Activated CD4-positive, alpha-beta memory T cell treated with anti-CD3 and anti-CD28 coated beads, Interleukin-2, amount 10 ng/mL, durations not matched to agents 7 days and 5 days (primary cell): ENCODE data around the gene KCNN3. TPM values are rescaled to one million over a fixed set of nuclear protein-coding genes. Genes with fewer than 3 reads are reported as not detected.

Experiments used
- CTCF ChIA-PET: fragments of 350-600 bp; sonication (Branson Sonifier 250); formaldehyde crosslinking; loops from one replicate; lab custom pipeline; 2021; ENCODE audit warnings: antibody characterized with exemption, inconsistent platforms; lab: Charles Lee
- POLR2A ChIA-PET: fragments of 350-600 bp; sonication (Branson Sonifier 250); formaldehyde crosslinking; loops from one replicate; lab custom pipeline; 2021; ENCODE audit warnings: antibody characterized with exemption; lab: Charles Lee
- DNase-seq: peaks from one replicate; pipeline ENCODE4 v3.0.0-alpha.2; 2020
- H3K27ac Mint-ChIP-seq: one replicate; pipeline ENCODE4 v1.8.0; 2021; ENCODE audit warnings: mild to moderate bottlenecking, mixed read lengths
- H3K27me3 Mint-ChIP-seq: one replicate; pipeline ENCODE4 v1.8.0; 2021; ENCODE audit warnings: mixed read lengths
- H3K36me3 Mint-ChIP-seq: one replicate; pipeline ENCODE4 v1.8.0; 2021; ENCODE audit warnings: low read depth, mixed read lengths
- H3K4me1 Mint-ChIP-seq: one replicate; pipeline ENCODE4 v1.8.0; 2021; ENCODE audit warnings: mixed read lengths
- H3K4me3 Mint-ChIP-seq: one replicate; pipeline ENCODE4 v1.8.0; 2021; ENCODE audit warnings: mild to moderate bottlenecking, mixed read lengths
- H3K9me3 Mint-ChIP-seq: one replicate; pipeline ENCODE4 v1.8.0; 2021; ENCODE audit warnings: mixed read lengths
- total RNA-seq, 2 experiments: library from RNA; stranded (reverse); gene quantifications; one replicate each; pipeline ENCODE4 v1.2.3, GENCODE V29; 2021

The KCNN3 gene
- total RNA-seq, 2 experiments from 2014 or later, result 0.10 TPM; not detected in 1

- CTCF ChIA-PET, result interaction anchor here (1.1 kb wide), 1 partner anchor 64 kb away, joined by 5 read pairs; no protein-coding TSS in a partner anchor
- Mint-ChIP-seq H3K27me3 (peaks cover 2% of the 10 kb centered on the region), H3K4me3 (no peak overlapping the region), H3K36me3 (no peaks in the 10 kb centered on the region), H3K27ac (no peak overlapping the region), H3K4me1 (no peaks in the 10 kb centered on the region), H3K9me3 (no peaks in the 10 kb centered on the region)
- POLR2A ChIA-PET, result interaction anchor here (0.6 kb wide), 1 partner anchor 33 kb away, joined by 3 read pairs; no protein-coding TSS in a partner anchor
- DNase-seq, result no peak
These were observed 45.7 kb downstream of the KCNN3 start for GRCh38 chr1:154824179-154825000.

GRCh38 chr1:154822717-154823116 is 47.4 kb downstream of the KCNN3 start:
- Mint-ChIP-seq H3K4me1 (no peaks in the 10 kb centered on the region), H3K27ac (no peak overlapping the region), H3K9me3 (no peaks in the 10 kb centered on the region), H3K36me3 (no peaks in the 10 kb centered on the region), H3K4me3 (no peak overlapping the region), H3K27me3 (peaks cover 3% of the 10 kb centered on the region)
- CTCF ChIA-PET, result no interaction called here
- POLR2A ChIA-PET, result no interaction called here
- no peak for DNase-seq

GRCh38 chr1:154822233-154822632 is 47.8 kb downstream of the KCNN3 start:
- H3K4me3 Mint-ChIP-seq, result no peak overlapping the region
- ChIA-PET POLR2A (no interaction called here), CTCF (no interaction called here)
- H3K36me3 Mint-ChIP-seq, result no peaks in the 10 kb centered on the region
- no peak overlapping the region for H3K27ac Mint-ChIP-seq
- DNase-seq, result no peak
- H3K4me1 Mint-ChIP-seq, result no peaks in the 10 kb centered on the region
- H3K27me3 Mint-ChIP-seq, result peaks cover 4% of the 10 kb centered on the region
- no peaks in the 10 kb centered on the region for H3K9me3 Mint-ChIP-seq

DNA sequence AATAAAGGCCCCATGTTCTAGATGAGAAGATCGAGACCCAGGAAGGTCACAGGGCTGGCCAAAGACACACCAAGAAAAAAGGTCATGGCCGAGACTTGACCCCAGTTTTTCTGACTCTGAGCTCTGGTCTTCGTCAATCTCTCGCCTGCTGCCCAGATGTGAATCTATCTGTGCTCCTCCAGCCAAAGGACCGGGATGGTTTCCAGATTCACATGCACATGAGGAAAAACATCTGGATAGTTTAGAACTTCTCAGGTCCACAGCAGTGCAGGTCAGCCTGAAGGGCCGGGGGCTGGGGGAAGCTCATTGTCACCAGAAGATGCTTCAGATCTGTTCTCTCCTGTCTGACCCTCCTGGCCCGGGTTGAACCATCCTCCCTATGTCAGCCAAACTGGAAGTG is 49.0 kb downstream of the KCNN3 start:
- ChIA-PET POLR2A (no interaction called here), CTCF (no interaction called here)
- Mint-ChIP-seq H3K4me1 (no peaks in the 10 kb centered on the region), H3K27me3 (peaks cover 3% of the 10 kb centered on the region), H3K9me3 (no peaks in the 10 kb centered on the region), H3K27ac (no peak overlapping the region), H3K36me3 (no peaks in the 10 kb centered on the region), H3K4me3 (no peak overlapping the region)
- DNase-seq, result no peak

DNA sequence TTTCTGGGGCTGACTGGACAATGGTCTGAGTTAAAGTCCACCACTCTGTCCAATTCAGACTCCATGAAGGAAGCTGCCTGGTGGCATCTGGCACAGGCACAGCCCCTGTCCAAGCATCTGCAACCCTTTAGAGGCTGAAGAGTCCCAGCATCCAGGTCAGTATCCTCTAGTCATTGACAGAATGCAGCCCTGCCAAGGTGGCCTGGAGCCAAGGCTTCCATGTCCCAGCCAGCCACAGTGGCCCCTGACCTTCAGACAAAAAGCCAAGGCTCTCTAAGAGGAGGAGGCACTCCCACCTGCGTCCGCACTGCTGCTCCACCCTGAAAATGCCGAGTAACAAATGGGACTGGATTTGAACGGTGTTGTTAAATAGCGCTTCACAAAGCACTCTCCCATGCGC is 49.4 kb downstream of the KCNN3 start:
- ChIA-PET CTCF (interaction anchor here (1.2 kb wide), 1 partner anchor 8 kb away, joined by 3 read pairs; no protein-coding TSS in a partner anchor), POLR2A (no interaction called here)
- no peak for DNase-seq
- Mint-ChIP-seq H3K27ac (no peak overlapping the region), H3K9me3 (no peaks in the 10 kb centered on the region), H3K4me1 (no peaks in the 10 kb centered on the region), H3K27me3 (peaks cover 3% of the 10 kb centered on the region), H3K36me3 (no peaks in the 10 kb centered on the region), H3K4me3 (no peak overlapping the region)

GRCh38 chr1:154819628-154820590 is 50.2 kb downstream of the KCNN3 start:
- CTCF ChIA-PET, result interaction anchor here (0.8 to 1.3 kb wide), 4 partner anchors 9 to 260 kb away, joined by 3 to 4 read pairs (median 3); no protein-coding TSS in a partner anchor
- H3K27ac Mint-ChIP-seq, result no peak overlapping the region
- POLR2A ChIA-PET, result no interaction called here
- H3K4me1 Mint-ChIP-seq, result no peaks in the 10 kb centered on the region
- no peaks in the 10 kb centered on the region for H3K9me3 Mint-ChIP-seq
- H3K4me3 Mint-ChIP-seq, result no peak overlapping the region
- peaks cover 3% of the 10 kb centered on the region for H3K27me3 Mint-ChIP-seq
- H3K36me3 Mint-ChIP-seq, result no peaks in the 10 kb centered on the region
- no peak for DNase-seq

DNA sequence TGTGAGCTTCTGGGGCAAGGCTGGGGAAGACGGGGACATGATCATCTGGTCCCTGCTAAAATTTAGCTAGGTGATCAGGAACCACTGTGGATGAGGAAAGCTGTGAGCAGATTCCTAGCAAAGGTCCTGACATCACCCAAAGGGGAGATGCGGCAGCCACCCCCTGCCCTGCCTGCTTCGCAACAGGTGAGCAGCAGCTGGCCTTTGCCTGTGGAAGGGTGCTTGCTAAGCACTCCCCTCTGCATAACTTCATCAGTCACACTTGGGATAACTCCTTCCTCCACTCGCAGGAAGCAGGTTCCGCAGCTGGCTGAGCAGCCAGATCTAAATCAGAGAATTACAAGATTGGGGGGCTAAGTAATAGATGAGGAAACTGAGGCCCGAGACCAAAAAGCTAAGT is 51.2 kb downstream of the KCNN3 start:
- H3K36me3 Mint-ChIP-seq, result no peaks in the 10 kb centered on the region
- H3K9me3 Mint-ChIP-seq, result no peaks in the 10 kb centered on the region
- peaks cover 3% of the 10 kb centered on the region for H3K27me3 Mint-ChIP-seq
- ChIA-PET CTCF (interaction anchor here (1.2 to 1.3 kb wide), 2 partner anchors 60 to 259 kb away, joined by 3 to 4 read pairs; no protein-coding TSS in a partner anchor), POLR2A (no interaction called here)
- no peak overlapping the region for H3K4me3 Mint-ChIP-seq
- no peak for DNase-seq
- no peak overlapping the region for H3K27ac Mint-ChIP-seq
- H3K4me1 Mint-ChIP-seq, result no peaks in the 10 kb centered on the region

GRCh38 chr1:154816937-154817336 is 53.1 kb downstream of the KCNN3 start:
- no peak for DNase-seq
- Mint-ChIP-seq H3K36me3 (no peaks in the 10 kb centered on the region), H3K4me3 (no peak overlapping the region), H3K9me3 (no peaks in the 10 kb centered on the region), H3K27ac (no peak overlapping the region), H3K27me3 (peaks cover 3% of the 10 kb centered on the region), H3K4me1 (no peaks in the 10 kb centered on the region)
- CTCF ChIA-PET, result interaction anchor here (1.9 kb wide), 1 partner anchor 257 kb away, joined by 5 read pairs; no protein-coding TSS in a partner anchor
- POLR2A ChIA-PET, result no interaction called here

- DNase-seq, result no peak
- Mint-ChIP-seq H3K9me3 (no peaks in the 10 kb centered on the region), H3K4me3 (no peak overlapping the region), H3K27me3 (peaks cover 3% of the 10 kb centered on the region), H3K4me1 (no peaks in the 10 kb centered on the region), H3K36me3 (no peaks in the 10 kb centered on the region), H3K27ac (no peak overlapping the region)
- POLR2A ChIA-PET, result no interaction called here
- CTCF ChIA-PET, result interaction anchor here (1.9 kb wide), 1 partner anchor 256 kb away, joined by 5 read pairs; no protein-coding TSS in a partner anchor
These were observed 53.7 kb downstream of the KCNN3 start for GRCh38 chr1:154816369-154816768.

DNA sequence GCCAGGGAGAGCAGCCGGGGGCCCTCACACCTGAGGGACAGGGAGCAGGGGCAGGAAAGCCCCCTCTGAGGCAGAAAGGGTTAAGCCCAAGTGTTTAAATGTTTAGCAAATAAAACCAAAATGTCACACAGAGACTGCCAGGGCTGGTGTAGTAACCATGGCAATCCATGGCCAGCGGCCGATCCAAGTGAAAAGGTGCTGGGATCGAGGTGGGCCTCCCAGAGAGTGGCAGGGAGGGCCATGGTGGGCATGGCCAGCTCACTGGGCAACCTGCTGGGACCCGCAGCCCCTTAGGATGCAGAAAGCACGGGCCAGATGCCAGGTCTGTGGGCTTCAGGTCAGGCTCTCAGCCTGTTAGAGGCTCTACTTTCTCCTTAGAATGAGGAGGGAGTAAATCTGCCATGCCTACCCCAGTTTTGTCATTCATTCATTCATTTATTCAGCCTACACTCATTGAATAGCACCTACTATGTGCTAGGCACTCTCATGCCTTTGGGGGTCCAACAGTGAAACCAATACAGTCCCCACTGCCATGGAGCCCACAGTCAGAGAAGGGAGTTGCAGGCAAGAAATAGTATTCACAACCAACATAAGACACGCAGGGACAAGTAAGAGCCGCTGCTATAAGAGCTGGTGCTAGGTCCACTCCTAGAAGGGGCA is 56.1 kb downstream of the KCNN3 start:
- Mint-ChIP-seq H3K4me1 (peaks cover 4% of the 10 kb centered on the region), H3K27ac (no peak overlapping the region), H3K36me3 (no peaks in the 10 kb centered on the region), H3K27me3 (peaks cover 6% of the 10 kb centered on the region), H3K4me3 (no peak overlapping the region), H3K9me3 (no peaks in the 10 kb centered on the region)
- ChIA-PET CTCF (no interaction called here), POLR2A (no interaction called here)
- DNase-seq, result no peak

- Mint-ChIP-seq H3K4me1 (peaks cover 4% of the 10 kb centered on the region), H3K27me3 (peaks cover 9% of the 10 kb centered on the region), H3K4me3 (no peak overlapping the region), H3K27ac (no peak overlapping the region), H3K9me3 (no peaks in the 10 kb centered on the region), H3K36me3 (no peaks in the 10 kb centered on the region)
- ChIA-PET CTCF (interaction anchor here (1.1 kb wide), 1 partner anchor 13 kb away, joined by 3 read pairs; no protein-coding TSS in a partner anchor), POLR2A (no interaction called here)
- DNase-seq, result no peak
These were observed 56.7 kb downstream of the KCNN3 start for GRCh38 chr1:154813300-154813816.

DNA sequence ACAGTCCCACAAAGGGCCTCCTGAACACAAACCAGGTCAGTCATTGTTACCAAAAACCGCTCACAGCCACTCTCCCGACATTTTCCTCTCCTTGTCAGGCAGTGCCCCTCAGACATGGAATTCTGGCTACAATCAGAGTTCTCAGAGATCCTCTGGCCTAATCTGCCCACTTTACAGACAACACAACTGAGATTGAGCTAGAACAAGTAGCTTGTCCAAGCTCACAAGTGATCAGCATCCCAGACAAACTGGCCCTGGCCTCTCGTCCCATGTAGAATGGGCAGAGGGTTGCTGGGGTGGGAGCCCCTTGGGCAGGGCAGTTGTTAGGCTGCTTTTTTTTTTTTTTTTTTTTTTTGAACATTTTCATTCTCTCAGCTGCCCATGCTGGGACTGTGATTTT is 57.2 kb downstream of the KCNN3 start:
- H3K4me3 Mint-ChIP-seq, result no peak overlapping the region
- POLR2A ChIA-PET, result no interaction called here
- H3K4me1 Mint-ChIP-seq, result peaks cover 4% of the 10 kb centered on the region
- H3K27ac Mint-ChIP-seq, result no peak overlapping the region
- CTCF ChIA-PET, result interaction anchor here (1.1 kb wide), 1 partner anchor 14 kb away, joined by 3 read pairs; no protein-coding TSS in a partner anchor
- peaks cover 14% of the 10 kb centered on the region for H3K27me3 Mint-ChIP-seq
- no peaks in the 10 kb centered on the region for H3K9me3 Mint-ChIP-seq
- DNase-seq, result no peak
- no peaks in the 10 kb centered on the region for H3K36me3 Mint-ChIP-seq
